ENCODE measurements around the gene NTM. TPM values are rescaled to one million over a fixed set of nuclear protein-coding genes. Genes with fewer than 3 reads are reported as not detected.

NTM gene
- total RNA-seq, 1 donor from 2014 or later: 4.3 TPM

DNA sequence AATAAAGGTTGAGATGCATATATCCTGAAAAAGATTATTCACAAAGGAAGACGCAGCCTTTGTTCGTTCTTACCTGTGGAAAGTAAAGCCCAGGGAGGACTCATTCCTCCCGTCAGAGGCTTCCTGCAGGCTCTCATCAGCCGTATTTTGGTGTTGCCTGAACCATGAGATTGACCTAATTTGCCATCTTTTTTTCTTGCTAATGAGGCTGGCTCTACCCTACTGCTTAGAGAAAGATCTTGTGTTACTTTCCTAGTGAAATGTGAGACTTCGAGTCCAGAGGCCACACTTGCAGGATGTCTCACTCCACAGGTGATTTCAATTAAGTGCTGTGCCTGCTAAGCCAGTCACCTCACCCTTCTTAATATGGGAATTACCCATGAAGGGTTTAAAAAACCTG, 269.9 kb downstream of the NTM start:
- TF ChIP-seq, protein P1, sequence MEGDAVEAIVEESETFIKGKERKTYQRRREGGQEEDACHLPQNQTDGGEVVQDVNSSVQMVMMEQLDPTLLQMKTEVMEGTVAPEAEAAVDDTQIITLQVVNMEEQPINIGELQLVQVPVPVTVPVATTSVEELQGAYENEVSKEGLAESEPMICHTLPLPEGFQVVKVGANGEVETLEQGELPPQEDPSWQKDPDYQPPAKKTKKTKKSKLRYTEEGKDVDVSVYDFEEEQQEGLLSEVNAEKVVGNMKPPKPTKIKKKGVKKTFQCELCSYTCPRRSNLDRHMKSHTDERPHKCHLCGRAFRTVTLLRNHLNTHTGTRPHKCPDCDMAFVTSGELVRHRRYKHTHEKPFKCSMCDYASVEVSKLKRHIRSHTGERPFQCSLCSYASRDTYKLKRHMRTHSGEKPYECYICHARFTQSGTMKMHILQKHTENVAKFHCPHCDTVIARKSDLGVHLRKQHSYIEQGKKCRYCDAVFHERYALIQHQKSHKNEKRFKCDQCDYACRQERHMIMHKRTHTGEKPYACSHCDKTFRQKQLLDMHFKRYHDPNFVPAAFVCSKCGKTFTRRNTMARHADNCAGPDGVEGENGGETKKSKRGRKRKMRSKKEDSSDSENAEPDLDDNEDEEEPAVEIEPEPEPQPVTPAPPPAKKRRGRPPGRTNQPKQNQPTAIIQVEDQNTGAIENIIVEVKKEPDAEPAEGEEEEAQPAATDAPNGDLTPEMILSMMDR (IDR thresholded peaks at IDR 0.05; ENCODE audit: unreplicated experiment): no peak
- H3K27ac Mint-ChIP-seq: no peak overlapping the region

DNA sequence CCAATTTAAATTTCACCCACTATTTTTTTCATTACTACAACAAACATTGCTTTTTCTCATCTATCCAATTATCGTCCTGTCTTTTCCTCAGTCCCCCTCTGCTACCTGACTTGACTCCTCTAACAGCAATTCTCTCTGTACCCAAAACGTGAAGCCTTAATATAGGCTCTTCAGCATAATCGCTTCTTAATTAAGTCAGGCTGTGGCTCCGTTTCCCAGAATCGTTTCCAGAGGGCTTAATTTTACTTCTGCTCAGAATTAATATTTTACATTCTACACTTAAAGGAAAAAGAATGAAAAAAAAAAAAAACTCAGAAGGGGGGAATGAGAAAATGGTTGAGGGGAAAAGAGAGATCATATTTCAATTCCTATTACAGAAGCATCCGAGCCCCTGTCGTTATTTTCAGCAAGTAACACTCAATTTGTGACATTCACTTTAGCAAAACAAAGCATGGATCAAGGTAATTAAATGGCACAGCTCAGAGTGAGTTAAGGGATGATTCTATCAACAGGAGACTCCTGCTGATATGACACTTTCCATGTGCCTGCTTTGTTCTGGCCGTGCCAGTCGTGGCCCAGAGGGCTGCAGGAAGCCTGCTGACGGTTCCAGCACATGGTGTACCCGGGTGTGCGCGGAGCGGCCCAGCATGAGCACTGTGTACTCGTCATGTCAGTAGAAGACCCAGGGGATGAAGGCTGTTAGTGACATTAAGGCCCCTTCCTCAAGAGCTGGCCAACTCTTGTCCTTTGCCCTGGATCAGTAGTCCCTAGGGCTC, 272.5 kb downstream of the NTM start:
- peaks cover 32% of the 10 kb centered on the region for H3K27me3 Mint-ChIP-seq
- no peaks in the 10 kb centered on the region for H3K9me3 Mint-ChIP-seq (ENCODE audit: low read depth)
- no peak overlapping the region for H3K27ac Mint-ChIP-seq
- TF ChIP-seq, protein P1 (IDR thresholded peaks at IDR 0.05; ENCODE audit: unreplicated experiment): no peak
- H3K4me3 Mint-ChIP-seq (ENCODE audit: low read depth): no peak overlapping the region
- no peaks in the 10 kb centered on the region for H3K4me1 Mint-ChIP-seq (ENCODE audit: low read depth)
- no peak for DNase-seq (ENCODE audit: low spot score, unreplicated experiment)
- H3K36me3 Mint-ChIP-seq (ENCODE audit: insufficient read depth): no peaks in the 10 kb centered on the region

More for the DNA sequence above, 269.9 kb downstream of the NTM start:
- Mint-ChIP-seq H3K9me3 (ENCODE audit: low read depth) (no peaks in the 10 kb centered on the region), H3K36me3 (ENCODE audit: insufficient read depth) (no peaks in the 10 kb centered on the region), H3K4me1 (ENCODE audit: low read depth) (no peaks in the 10 kb centered on the region), H3K27me3 (peaks cover 27% of the 10 kb centered on the region), H3K4me3 (ENCODE audit: low read depth) (no peak overlapping the region)
- no peak for DNase-seq (ENCODE audit: low spot score, unreplicated experiment)

DNA sequence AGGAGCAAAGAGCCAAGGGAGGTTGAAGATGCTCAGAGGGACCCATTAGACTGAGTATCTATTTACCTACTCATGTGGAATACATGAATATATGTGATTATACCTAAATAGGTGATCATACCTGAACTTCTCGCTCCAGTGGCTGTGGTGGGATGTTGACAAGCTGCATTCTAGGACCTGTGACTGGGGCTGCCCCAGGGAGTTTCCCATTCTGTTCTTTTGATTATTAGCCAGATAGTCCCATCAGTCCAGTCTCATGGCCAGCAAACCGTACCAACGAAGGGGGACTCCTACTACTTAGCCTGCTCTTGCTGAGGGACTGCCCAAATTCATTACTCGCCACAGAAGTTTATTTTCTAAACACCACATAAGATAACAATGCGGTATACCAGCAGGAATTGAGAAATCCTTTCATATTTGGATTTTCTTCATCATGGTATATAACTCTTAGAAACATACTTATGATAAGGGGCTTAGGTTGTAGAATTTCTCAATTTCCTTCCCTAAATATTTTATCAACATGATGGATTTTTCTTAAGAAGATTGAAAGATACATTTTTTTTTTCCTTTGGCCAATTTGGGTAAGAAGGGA, 273.9 kb downstream of the NTM start:
- TF ChIP-seq, protein P1 (IDR thresholded peaks at IDR 0.05; ENCODE audit: unreplicated experiment): no peak
- Mint-ChIP-seq H3K27me3 (peaks cover 33% of the 10 kb centered on the region), H3K9me3 (ENCODE audit: low read depth) (no peaks in the 10 kb centered on the region), H3K27ac (no peak overlapping the region), H3K4me1 (ENCODE audit: low read depth) (no peaks in the 10 kb centered on the region), H3K36me3 (ENCODE audit: insufficient read depth) (no peaks in the 10 kb centered on the region), H3K4me3 (ENCODE audit: low read depth) (no peak overlapping the region)
- DNase-seq (ENCODE audit: low spot score, unreplicated experiment): no peak

DNA sequence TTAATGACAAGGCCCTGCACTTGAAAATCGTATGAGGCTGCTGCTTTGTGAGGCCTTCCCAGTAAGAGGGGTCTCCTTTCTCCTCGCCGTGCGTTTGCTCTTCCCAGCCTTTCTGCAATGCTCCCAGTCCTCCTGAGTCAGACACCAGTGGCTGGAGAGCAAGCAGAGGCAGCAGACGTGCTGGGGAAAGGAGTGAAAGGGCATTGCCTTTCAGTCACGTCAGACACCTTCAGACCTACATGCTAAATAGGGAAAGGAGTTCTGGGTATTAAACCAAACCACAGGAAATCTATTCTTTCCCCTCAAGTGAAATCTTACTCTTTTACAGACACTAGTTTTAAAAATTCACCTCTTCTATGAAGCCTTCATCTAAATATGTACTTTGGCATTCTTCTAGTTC, 274.8 kb downstream of the NTM start:
- Mint-ChIP-seq H3K9me3 (ENCODE audit: low read depth) (no peaks in the 10 kb centered on the region), H3K27ac (no peak overlapping the region), H3K27me3 (peaks cover 31% of the 10 kb centered on the region)

DNA sequence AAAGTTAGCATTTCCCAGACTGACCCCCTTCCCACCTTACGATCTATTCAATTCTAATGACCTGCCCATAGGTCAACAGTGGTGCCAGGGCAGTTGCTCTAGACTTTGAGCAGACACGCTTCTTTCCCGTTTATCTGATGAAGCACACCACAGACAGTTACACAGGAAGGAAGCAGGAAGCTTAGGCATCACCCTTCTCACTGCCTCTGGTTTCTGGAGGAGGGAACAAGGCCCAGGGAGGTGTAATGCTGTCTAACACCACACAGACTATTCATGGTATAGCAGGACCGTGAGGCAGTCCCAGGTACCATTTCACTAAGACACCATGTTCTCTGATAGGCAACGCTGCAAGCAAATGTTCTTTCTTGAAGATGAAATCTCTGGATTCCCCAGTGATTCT, 279.4 kb downstream of the NTM start:
- peaks cover 29% of the 10 kb centered on the region for H3K27me3 Mint-ChIP-seq

More for the DNA sequence above, 274.8 kb downstream of the NTM start:
- H3K4me3 Mint-ChIP-seq (ENCODE audit: low read depth): no peak overlapping the region
- H3K4me1 Mint-ChIP-seq (ENCODE audit: low read depth): no peaks in the 10 kb centered on the region
- no peak for DNase-seq (ENCODE audit: low spot score, unreplicated experiment)
- no peaks in the 10 kb centered on the region for H3K36me3 Mint-ChIP-seq (ENCODE audit: insufficient read depth)
- TF ChIP-seq, protein P1 (IDR thresholded peaks at IDR 0.05; ENCODE audit: unreplicated experiment): no peak

More for the DNA sequence above, 279.4 kb downstream of the NTM start:
- TF ChIP-seq, protein P1 (IDR thresholded peaks at IDR 0.05; ENCODE audit: unreplicated experiment): no peak
- no peaks in the 10 kb centered on the region for H3K9me3 Mint-ChIP-seq (ENCODE audit: low read depth)
- H3K36me3 Mint-ChIP-seq (ENCODE audit: insufficient read depth): no peaks in the 10 kb centered on the region
- H3K4me3 Mint-ChIP-seq (ENCODE audit: low read depth): no peak overlapping the region
- no peak for DNase-seq (ENCODE audit: low spot score, unreplicated experiment)
- H3K27ac Mint-ChIP-seq: no peak overlapping the region
- H3K4me1 Mint-ChIP-seq (ENCODE audit: low read depth): peaks cover 2% of the 10 kb centered on the region
